Stimulated activated CD4-positive, alpha-beta T cell treated with anti-CD3 and anti-CD28 coated beads, Interleukin-12 subunit alpha, Interleukin-12 subunit beta, amount 100 ng/mL, for 24 hours (primary cell): ENCODE results near the gene FOXP4.

Experiments
- DNase-seq, 2 experiments: peaks; one replicate each; pipeline ENCODE4 v3.0.0-alpha.2; 2020; ENCODE audit warnings: low read depth in 2 of 2

FOXP4 gene

GRCh38 chr6:41644297-41644879 lies 98.2 kb downstream of the FOXP4 start:
- no peak for DNase-seq

DNA sequence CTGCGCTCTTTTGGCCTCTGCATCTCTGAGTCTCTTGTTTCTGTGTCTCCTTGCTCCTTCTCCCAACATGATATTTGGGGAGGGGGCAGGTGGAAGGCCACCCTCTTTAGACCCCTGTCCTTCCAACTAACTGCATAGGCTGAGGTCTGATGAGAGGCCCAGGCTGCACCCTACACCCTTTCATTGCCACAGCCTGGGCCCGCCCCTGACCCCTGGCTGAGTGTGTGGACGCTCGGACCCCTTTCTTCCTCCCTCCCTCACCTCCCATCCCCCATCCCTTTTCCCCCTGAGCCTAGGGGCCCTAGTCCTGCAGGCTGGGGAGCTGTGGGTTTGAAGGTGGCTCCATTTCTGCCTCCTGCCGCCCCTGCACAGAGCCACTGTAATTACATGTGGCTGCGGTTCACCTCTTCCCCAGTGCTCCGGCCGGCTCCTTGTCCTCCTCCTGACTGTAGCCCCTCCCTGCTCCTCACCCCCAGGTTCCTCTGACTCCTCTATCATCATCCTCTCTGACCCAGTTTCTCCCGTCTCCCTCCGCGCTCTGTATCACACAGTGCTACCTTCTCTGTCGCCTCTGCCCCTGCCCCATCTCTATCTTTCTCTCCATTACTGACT lies 98.9 kb downstream of the FOXP4 start:
- no peak for DNase-seq

DNA sequence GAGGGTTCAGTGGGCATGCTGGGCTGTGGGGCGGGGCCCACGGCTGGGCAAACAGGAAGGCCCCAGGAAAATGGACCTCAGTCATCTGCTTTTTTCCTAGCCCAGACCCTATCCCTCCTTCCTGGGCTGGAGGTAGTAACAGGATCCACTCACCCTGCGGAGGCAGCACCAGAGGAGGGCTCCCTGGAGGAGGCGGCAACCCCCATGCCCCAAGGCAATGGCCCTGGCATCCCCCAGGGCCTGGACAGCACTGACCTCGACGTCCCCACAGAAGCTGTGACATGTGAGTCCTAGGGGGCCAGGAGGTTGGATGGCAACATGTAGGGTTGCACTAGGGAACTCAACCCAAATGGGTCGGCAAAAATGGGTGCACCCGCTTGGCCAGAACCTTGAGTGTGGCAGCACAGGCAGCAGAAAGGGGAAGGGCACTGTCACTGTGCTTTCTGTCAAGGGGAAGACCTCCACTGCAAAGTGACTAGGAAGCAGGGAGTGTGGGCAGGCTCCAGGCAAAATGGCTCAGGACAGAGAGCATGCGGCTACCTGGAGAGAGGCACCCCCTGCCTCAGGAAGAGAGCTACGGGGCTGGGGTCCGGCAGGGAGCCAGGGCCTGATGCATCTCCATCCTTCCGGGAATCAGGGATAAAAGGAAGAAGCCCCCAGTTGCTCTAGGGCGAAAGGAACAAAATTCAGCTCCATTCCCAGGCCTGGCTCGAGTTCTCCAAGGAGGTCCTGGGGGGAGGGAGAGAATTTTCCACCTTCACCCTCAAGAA lies 100.0 kb downstream of the FOXP4 start:
- no peak for DNase-seq

GRCh38 chr6:41647061-41647511 lies 100.9 kb downstream of the FOXP4 start:
- DNase-seq: no peak

GRCh38 chr6:41648070-41648585 lies 101.9 kb downstream of the FOXP4 start:
- no peak for DNase-seq

DNA sequence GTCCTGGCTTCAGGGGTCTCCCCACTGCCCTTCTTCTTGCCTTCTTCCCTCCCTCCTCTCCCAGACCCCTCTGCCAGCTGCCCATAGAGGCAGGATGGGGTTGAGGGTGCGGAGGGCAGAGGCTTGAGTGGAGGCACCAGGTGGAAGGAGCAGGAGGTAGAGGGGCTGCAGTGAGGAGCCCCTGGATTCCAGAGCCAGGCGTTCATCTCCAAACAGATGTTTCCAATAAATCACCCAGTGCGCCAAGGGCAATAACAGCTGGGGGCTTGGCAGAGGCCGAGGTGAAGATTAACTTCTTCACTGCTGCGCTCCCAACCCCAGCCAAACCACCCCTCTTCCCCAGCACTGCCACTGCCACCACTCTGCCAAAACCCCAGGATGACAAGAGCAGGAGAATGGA lies 102.7 kb downstream of the FOXP4 start:
- DNase-seq: no peak

- no peak for DNase-seq
These were observed 103.4 kb downstream of the FOXP4 start for GRCh38 chr6:41649596-41649995.

DNA sequence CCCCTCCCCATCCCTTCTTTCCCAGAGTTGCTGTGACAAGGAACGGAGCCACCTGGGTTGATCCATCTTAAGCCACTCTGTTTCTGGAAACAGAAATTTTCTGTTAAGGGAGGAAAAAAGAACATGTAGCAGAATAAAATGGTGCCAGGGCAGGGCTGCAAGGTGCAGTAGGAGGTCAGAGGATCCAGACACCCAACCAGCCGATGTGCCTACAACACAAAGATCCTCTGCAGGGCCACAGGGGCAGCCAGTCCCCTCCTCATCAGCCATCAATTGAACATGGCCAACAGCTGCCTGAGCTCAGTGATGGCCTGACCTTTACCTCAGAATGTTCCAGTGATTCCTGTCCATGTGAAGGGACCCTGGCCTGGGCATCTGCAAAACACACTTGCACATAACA lies 103.9 kb downstream of the FOXP4 start:
- no peak for DNase-seq

DNA sequence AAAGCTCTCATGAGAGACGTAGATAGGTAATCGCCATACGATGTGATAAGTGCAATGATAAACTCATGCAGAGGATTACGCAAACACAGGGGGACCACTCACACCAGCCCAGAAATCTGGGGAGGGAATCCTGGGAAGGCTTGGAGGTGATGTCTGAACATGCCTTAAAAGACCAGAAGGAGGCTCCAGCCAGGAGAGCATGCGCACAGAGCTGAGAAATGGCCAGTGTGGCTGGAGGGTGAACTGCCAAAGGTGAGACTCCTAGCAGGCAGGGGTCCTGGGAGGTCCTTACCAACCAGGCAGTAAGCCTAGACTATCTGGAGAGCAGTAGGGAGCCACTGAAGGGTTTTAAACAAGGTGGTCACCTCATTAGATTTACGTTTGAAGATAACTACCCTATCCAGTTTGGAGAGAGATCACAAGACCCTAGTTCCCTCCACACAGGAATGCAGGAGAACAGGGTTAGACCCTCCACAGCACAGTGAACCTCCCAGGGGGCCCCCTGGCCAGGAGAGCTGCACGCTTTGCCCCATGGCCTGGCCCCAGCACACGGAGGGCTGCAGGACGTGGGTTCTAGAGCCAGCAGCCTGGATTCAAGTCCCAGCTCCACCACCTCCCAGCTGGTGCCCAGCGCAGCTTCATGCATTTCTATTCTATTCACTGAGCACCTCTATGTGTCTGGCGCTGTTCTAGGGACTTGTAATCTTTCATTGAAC lies 105.2 kb downstream of the FOXP4 start:
- DNase-seq: no peak
